Liver (tissue), 9 donors: ENCODE measurements around the gene DICER1. TPM values are rescaled to one million over a fixed set of nuclear protein-coding genes. Genes with fewer than 3 reads are reported as not detected.
A peak's percentile ranks its signal among the peaks of the same experiment; 100 is the strongest.

ENCODE experiments used
- DNase-seq: peaks from one replicate; pipeline ENCODE4 v3.0.0-alpha.2; 2017; ENCODE audit warnings: low spot score
- H3K27ac ChIP-seq, 2 donors: one replicate each; pipeline ENCODE4 v1.7.0; 2013; ENCODE audit warnings: inconsistent platforms in 2 of 2, low read length in 2 of 2, control low read depth in 1 of 2, low read depth in 1 of 2, mild to moderate bottlenecking in 1 of 2
- H3K27me3 ChIP-seq, 4 donors: one replicate each; pipeline versions ENCODE4 v1.6.1 to v1.7.0; 2013; ENCODE audit warnings: low read length in 3 of 4, inconsistent platforms in 1 of 4, mild to moderate bottlenecking in 1 of 4, moderate library complexity in 1 of 4; ENCODE audit not compliant: control insufficient read depth in 4 of 4, insufficient read depth in 4 of 4
- H3K36me3 ChIP-seq, 4 donors: one replicate each; pipeline versions ENCODE4 v1.6.1 to v1.7.0; 2013; ENCODE audit warnings: low read length in 3 of 4, mild to moderate bottlenecking in 3 of 4, low read depth in 1 of 4, moderate library complexity in 1 of 4; ENCODE audit not compliant: control insufficient read depth in 4 of 4, insufficient read depth in 3 of 4
- H3K4me1 ChIP-seq, 4 donors: one replicate each; pipeline versions ENCODE4 v1.6.1 to v1.7.0; 2013; ENCODE audit warnings: low read length in 3 of 4, mild to moderate bottlenecking in 3 of 4, moderate library complexity in 1 of 4; ENCODE audit not compliant: control insufficient read depth in 4 of 4, insufficient read depth in 4 of 4
- H3K4me3 ChIP-seq, 3 donors: one replicate each; pipeline versions ENCODE4 v1.6.1 to v1.7.0; 2013; ENCODE audit warnings: low read length in 3 of 3, control low read depth in 1 of 3, low read depth in 1 of 3, mild to moderate bottlenecking in 1 of 3
- H3K9ac ChIP-seq, 2 donors: one replicate each; pipeline ENCODE4 v1.7.0; 2013; ENCODE audit warnings: low read length in 2 of 2, mild to moderate bottlenecking in 2 of 2, moderate library complexity in 2 of 2, control low read depth in 1 of 2, low read depth in 1 of 2
- H3K9me3 ChIP-seq, 4 donors: one replicate each; pipeline versions ENCODE4 v1.6.1 to v1.7.0; 2013; ENCODE audit warnings: low read length in 3 of 4; ENCODE audit not compliant: control insufficient read depth in 4 of 4
- ATF3 ChIP-seq: IDR thresholded peaks from 2 replicates; pipeline ENCODE4 v1.6.1; 2016; ENCODE audit warnings: antibody characterized with exemption
- CTCF ChIP-seq: fragments of 150-350 bp; IDR thresholded peaks from 2 replicates; pipeline ENCODE4 v1.5.1; 2017; ENCODE audit warnings: improper control_type of control experiment, low read depth, low read length; ENCODE audit not compliant: missing input control
- EGR1 ChIP-seq, 2 donors: IDR thresholded peaks; 2 replicates each; pipeline ENCODE4 v1.6.1; 2016 to 2018; ENCODE audit warnings: antibody characterized with exemption in 2 of 2, low read depth in 2 of 2
- FOXA1 ChIP-seq: IDR thresholded peaks from 2 replicates; pipeline ENCODE4 v1.6.1; 2016; ENCODE audit warnings: antibody characterized with exemption
- FOXA2 ChIP-seq: IDR thresholded peaks from 2 replicates; pipeline ENCODE4 v1.6.1; 2016; ENCODE audit warnings: antibody characterized with exemption
- GABPA ChIP-seq, 2 donors: IDR thresholded peaks in 1 of 2; conservative IDR thresholded peaks in 1 of 2; 2 replicates each; pipeline ENCODE4 v1.6.1; 2016; ENCODE audit warnings: antibody characterized with exemption in 2 of 2, mild to moderate bottlenecking in 1 of 2, moderate library complexity in 1 of 2
- HNF4A ChIP-seq, 2 donors: conservative IDR thresholded peaks; 2 replicates each; pipeline ENCODE4 v1.6.1; 2016; ENCODE audit warnings: antibody characterized with exemption in 2 of 2, mild to moderate bottlenecking in 2 of 2
- HNF4G ChIP-seq: IDR thresholded peaks from 2 replicates; pipeline ENCODE4 v1.6.1; 2016; ENCODE audit warnings: antibody characterized with exemption
- MAX ChIP-seq: IDR thresholded peaks from 2 replicates; pipeline ENCODE4 v1.6.1; 2016; ENCODE audit warnings: antibody characterized with exemption
- NR2F2 ChIP-seq: IDR thresholded peaks from 2 replicates; pipeline ENCODE4 v1.6.1; 2016; ENCODE audit warnings: antibody characterized with exemption
- RAD21 ChIP-seq, 2 donors: IDR thresholded peaks; 2 replicates each; pipeline ENCODE4 v1.6.1; 2016; ENCODE audit warnings: antibody characterized with exemption in 2 of 2, mild to moderate bottlenecking in 2 of 2
- REST ChIP-seq: IDR thresholded peaks from 2 replicates; pipeline ENCODE4 v1.6.1; 2016; ENCODE audit warnings: antibody characterized with exemption, mild to moderate bottlenecking
- RXRA ChIP-seq, 2 donors: IDR thresholded peaks; 2 replicates each; pipeline ENCODE4 v1.6.1; 2017 to 2018; ENCODE audit warnings: antibody characterized with exemption in 2 of 2, mild to moderate bottlenecking in 1 of 2
- SP1 ChIP-seq: IDR thresholded peaks from 2 replicates; pipeline ENCODE4 v1.6.1; 2018; ENCODE audit warnings: antibody characterized with exemption, mild to moderate bottlenecking
- TAF1 ChIP-seq: conservative IDR thresholded peaks from 2 replicates; pipeline ENCODE4 v1.6.1; 2016; ENCODE audit warnings: antibody characterized with exemption, mild to moderate bottlenecking
- ZBTB33 ChIP-seq: IDR thresholded peaks from 2 replicates; pipeline ENCODE4 v1.6.1; 2016; ENCODE audit warnings: antibody characterized with exemption
- WGBS: extraction: QIAGEN DNeasy Blood & Tissue Kit; methylation state at CpG from one replicate; pipeline ENCODE4 v1.1.7; 2013; 5-methylcytosine and 5-hydroxymethylcytosine counted together
- polyA plus RNA-seq, 2 donors: library from polyadenylated mRNA; stranded (reverse) in 1 of 2; unstranded in 1 of 2; fragments of 200-250 nt in 1 of 2; fragments of >200 nt in 1 of 2; fragmentation: Nextera tagmentation in 1 of 2; extraction: Ambion mirVana in 1 of 2; gene quantifications; one replicate each; pipeline versions ENCODE4 v1.2.1 to v1.2.3, GENCODE V29; 2013 to 2015
- total RNA-seq, 2 donors: library from RNA; depleted of rRNA; stranded (reverse); fragments of >200 nt; gene quantifications; one replicate each; pipeline ENCODE4 v1.2.3, GENCODE V29; 2014
- donor health status: healthy.
- donor health status: healthy.
- donor health status: healthy.
- donor health status: healthy.
- donor health status: healthy.

The DICER1 gene
- total and polyA plus RNA-seq, 4 donors = 7.5 to 43.6 (median 20.3) TPM

- Histone ChIP-seq H3K9me3 (no peaks in the 10 kb centered on the region), H3K27ac (peak overlapping the region; percentile 11 to 28), H3K36me3 (no peaks in the 10 kb centered on the region), H3K9ac (no peak overlapping the region), H3K4me1 (peaks cover 7 to 30% (median 17%) of the 10 kb centered on the region in 4 donors), H3K27me3 (no peaks in the 10 kb centered on the region), H3K4me3 (no peak overlapping the region)
- DNase-seq = no peak
- TF ChIP-seq CTCF (no peak), FOXA1 (no peak), GABPA (IDR thresholded peaks at IDR 0.05 in 1 of 2, conservative IDR thresholded peaks at IDR 0.05 in 1 of 2) (no peak), RXRA (IDR thresholded peaks at IDR 0.05) (no peak), EGR1 (IDR thresholded peaks at IDR 0.05; ENCODE audit: low read depth in 2 of 2) (no peak), REST (no peak), SP1 (no peak), NR2F2 (no peak), MAX (no peak), ZBTB33 (no peak), TAF1 (no peak), HNF4G (no peak), ATF3 (no peak), FOXA2 (no peak), HNF4A (conservative IDR thresholded peaks at IDR 0.05) (no peak), RAD21 (IDR thresholded peaks at IDR 0.05) (no peak)
- WGBS = 61% methylated on average over 10 of the region's 10 CpGs
Observed at GRCh38 chr14:95146079-95146771, 11.1 kb downstream of the DICER1 start.
